Inferior parietal cortex (tissue), 1 donor: Measurements from ENCODE around the gene RBFA.

Experiments
- DNase-seq: peaks from one replicate; pipeline ENCODE4 v3.0.0-alpha.2; 2016; ENCODE audit errors: extremely low spot score

The RBFA gene

GRCh38 chr18:80074697-80075096, 40.5 kb downstream of the RBFA start:
- no peak for DNase-seq

- DNase-seq = no peak
Observed at GRCh38 chr18:80075940-80076339, 41.7 kb downstream of the RBFA start.

GRCh38 chr18:80076379-80076778, 42.1 kb downstream of the RBFA start:
- no peak for DNase-seq

- DNase-seq = no peak
Observed at GRCh38 chr18:80077873-80078272, 43.6 kb downstream of the RBFA start.
